Sciatic nerve (tissue), 2 donors: ENCODE results near the gene GABRE. TPM values are rescaled to one million over a fixed set of nuclear protein-coding genes. Genes with fewer than 3 reads are reported as not detected.
"Not testable (repeated sequence)": the region's sequence is repeated elsewhere in the genome, so short reads cannot be mapped to it uniquely, and the experiment has no call there.

Experiments
- ATAC-seq: fragments of 200-7000 bp; cut with Tn5 transposase; one replicate; pipeline ENCODE4 v1.9.1; 2020; ENCODE audit warnings: mild to moderate bottlenecking, moderate library complexity
- DNase-seq: peaks from one replicate; pipeline ENCODE4 v3.0.0-alpha.2; 2020; ENCODE audit warnings: low spot score
- intact Hi-C: fragments of 100-400 bp; cut with DNase I; formaldehyde crosslinking; loops from one replicate; pipeline ENCODE4 v1.14.2; 2022
- total RNA-seq: library from RNA; stranded (reverse); fragmentation: NEBNext Ultra II Directional; extraction: Animal tissue kit (Norgen Biotek cat#: 25700); gene quantifications from one replicate; pipeline ENCODE4 v1.2.1, GENCODE V29; 2021
- donor health status: DM: no; HTN: no; CAD: no.
- donor health status: DM: no; HTN: no; CAD: no.

Gene GABRE
- total RNA-seq, 1 donor from 2014 or later: 60.7 TPM

DNA sequence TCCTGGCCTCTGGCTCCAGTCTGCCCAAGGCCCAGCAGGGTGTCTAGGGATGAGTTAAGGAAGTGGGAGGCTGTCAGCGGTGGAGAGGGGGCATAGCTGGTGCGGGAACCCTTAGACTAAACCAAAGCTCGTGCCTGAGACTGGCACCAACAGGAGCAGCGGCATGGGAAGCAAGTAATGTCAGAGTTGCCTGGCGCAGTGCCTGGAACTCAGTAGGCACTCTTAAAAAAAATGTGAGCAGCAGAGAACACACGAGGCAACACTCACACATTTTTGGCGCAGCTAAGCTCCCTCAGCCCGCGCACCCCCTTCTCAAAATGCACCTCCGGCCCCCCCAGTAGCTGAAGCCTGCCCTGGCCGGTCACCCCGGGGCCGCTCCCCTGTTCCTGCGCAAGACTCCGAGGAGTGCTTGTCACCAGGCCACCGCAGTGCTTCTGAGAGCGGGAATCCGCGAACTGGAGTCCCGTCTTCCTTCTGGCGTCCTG is 583 bp downstream of the GABRE start:
- DNase-seq (peak; percentile 57), ATAC-seq (no peak)
- intact Hi-C loops: no loop called here

DNA sequence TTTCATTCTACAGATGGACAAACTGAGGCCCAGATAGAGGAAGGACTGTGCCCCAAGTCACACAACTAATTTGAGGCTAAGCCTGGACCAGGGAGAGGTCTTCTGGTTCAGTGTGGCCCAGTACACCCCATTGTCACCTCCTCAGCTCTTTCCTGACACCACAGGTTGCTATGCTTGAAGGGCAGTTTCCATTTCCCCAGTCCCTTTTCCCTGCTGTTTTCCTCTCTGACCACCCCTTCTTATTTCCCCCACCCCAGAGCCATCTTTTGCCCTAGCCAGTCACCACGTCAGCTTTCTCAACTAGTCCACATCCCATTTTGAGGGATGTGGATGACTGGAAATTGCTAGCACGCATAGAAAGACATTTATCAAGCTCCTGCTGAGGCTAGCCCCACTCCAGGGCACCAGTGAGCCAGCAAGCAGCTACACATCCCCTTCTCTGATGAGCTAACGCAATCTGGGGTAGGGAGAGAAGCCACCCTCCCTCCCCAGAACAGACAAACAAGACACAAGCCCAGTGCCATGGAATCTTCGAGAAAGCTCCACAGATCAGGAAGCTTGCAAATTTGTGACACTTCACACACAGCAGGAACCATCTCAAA is 1.3 kb downstream of the GABRE start:
- no peak for ATAC-seq
- intact Hi-C loops: no loop called here
- DNase-seq: no peak

DNA sequence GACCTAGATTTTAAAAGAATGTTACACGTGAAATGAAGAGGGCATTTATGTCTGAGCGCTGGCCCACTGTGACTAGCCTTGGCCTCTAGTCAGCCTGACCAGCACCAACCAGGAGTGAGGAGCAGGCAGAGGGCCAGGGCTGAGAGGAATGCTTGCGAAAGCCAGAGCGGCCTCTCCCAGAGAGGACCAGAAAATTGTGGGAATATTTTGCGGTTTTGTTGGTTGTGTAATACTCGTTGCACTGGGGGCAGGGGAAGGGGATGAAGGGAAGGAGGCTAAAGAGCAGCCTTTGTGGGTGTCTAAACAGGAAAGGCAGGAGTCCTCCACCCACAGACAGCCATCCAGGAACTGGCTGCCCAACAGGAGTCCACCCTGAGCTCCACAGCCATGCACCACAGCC is 3.8 kb downstream of the GABRE start:
- DNase-seq (peak; percentile 84), ATAC-seq (peak; percentile 91)
- intact Hi-C loops: no loop called here

DNA sequence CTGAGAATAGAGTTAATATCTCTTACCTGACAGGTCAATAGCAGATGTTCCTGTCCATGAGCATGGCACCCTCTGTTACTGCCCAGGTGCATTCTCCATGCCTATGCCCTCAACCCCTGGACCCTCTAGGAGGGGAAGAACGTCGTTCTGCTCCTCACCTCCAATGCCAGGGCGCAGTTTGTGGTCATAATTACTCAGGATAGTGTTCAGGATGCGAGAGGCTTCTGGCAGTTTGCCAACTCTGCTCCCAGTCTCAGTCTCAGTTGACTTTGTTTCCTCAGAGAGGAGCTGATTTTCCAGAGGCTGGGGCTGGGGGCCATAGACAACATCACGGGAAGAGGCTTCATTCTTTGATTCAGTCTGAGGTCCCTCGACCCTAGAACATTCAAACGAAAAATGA is 4.4 kb downstream of the GABRE start:
- intact Hi-C loops: no loop called here
- peak; percentile 59 for DNase-seq
- ATAC-seq: no peak

DNA sequence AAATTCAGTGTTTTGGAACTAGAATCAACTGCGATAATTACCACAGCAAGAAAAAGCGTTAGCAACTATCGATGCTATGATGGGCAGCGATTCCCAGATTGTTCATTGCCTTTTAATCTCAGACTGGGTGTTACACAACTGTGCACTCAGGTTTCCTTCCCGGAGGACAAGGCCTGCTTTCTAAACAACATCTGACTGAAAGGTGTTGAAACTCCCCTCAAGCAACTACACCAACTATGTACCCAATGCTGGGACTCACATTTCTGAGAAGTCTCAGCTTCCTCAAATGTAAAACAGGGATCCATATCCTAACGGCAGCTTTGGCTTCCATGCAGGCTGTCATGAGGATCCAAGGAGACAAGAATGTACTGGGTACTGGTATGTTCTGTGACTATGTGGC is 8.2 kb downstream of the GABRE start:
- intact Hi-C loops: no loop called here
- ATAC-seq (no peak), DNase-seq (no peak)

DNA sequence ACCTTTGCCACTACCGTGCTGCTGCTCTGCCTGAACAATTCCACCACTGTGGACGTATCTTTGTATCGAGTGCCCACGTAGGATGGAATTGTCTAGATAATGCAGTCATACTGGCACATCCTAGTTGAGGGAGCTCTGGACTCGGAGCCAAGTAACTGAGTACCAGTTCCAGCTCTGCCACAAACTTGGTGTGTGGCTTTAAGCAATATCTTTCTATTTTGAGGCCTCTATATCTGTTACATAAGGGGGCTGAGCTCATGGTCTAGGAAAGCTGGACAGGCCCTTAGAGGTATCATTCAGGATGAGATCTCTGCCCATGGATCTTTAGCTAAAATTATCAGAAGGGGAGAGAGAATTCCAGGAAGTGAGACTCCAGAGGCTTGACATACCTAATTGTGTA is 12.4 kb downstream of the GABRE start:
- ATAC-seq: no peak
- intact Hi-C loops: no loop called here
- no peak for DNase-seq

DNA sequence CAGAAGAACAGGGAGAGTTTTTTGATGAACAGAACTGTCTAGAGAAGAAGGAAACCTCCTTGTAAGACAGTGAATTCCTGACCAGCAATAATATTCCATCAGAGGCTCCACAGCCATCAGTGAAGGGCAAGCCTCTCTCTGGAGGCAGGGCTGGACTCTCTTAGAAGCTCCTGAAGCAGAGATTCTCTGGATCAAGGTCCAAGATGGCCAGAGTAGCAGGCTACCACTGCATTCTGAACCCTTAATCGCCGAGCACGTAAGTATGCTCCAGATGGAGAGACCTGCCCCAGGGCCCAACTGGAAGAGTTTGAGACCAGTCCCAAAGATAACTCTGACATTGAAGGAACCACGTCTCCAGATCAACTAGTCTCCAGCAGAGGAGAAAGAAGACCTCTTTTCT is 16.4 kb downstream of the GABRE start:
- no peak for ATAC-seq
- DNase-seq: no peak
- intact Hi-C loops: no loop called here

DNA sequence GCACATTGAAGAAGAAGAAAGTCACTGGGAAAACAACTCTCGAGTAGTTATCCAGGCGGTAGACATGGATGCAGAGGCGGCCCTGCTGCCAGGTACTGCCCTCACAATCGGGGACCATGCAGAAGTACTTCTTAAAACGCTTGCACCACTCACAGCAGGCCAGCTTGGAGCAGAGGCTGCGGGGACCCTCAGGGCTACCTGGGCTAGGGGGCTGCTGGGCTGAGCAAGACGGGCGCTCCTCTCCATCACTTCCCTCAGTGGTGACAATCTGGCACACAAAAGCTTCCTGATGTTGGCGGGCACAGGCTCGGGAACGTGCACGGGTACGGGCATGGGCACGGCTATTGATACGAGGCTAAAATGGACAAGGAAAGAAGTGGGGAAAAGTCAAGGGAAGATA is 19.7 kb downstream of the GABRE start:
- DNase-seq (no peak), ATAC-seq (no peak)
- intact Hi-C loops: no loop called here

DNA sequence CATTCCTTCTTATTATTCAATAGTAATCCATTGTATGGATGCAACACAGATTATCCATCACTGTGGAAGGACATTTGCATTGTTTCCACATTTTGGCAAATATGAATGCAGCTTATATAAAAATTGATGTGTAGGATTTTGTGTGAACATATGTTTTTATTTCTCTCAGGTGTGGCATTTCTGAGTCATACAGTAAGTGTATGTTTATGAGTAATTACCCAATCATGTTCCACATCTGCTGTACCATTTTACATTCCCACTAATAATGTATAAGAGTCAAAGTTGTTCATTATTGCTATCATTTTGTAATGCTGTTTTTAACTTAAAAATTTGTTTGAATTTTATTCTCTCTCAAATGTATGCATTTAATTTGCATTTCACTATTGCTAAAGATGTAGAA is 36.3 kb downstream of the GABRE start:
- intact Hi-C loops: no loop called here
- ATAC-seq (no peak), DNase-seq (no peak)

DNA sequence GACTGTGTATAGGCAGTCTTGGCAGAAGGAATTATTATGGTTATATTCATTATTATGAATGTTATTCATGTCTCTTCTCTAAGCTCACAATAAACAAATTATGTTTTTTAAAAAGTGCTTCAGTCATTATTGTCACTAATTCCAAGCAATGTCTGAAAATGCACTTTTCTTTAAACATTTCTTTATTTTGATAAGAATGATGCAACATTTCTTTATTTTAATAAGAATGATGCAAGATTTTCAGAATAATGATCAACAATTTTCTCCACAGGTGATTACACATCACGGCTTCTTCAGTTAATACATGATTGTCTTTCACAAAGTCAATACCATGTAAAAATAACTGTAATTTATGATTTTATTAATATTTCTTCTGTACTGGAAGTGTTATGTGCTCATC is 39.1 kb downstream of the GABRE start:
- ATAC-seq (no peak), DNase-seq (no peak)
- intact Hi-C loops: no loop called here

DNA sequence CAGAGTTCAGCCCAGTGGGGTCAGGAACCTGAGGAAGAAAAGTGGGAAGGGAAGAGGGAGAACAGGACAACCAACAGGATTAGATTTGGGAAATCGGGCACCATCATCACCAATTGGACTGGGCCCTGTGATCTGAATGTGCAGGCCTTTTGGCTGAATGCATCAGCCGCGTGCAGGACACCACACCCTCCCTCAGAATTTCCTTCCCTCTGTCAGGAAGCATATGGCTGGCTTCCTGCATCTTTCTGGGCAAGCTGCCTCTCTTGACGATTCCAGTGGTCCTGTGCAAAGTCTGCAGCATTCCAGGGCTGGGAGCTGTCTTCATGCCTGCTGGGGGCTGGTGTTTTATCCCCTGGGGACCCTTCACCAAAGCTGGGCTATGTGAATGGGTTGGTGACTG is 45.4 kb downstream of the GABRE start:
- intact Hi-C loops: no loop called here
- no peak for DNase-seq
- no peak for ATAC-seq

DNA sequence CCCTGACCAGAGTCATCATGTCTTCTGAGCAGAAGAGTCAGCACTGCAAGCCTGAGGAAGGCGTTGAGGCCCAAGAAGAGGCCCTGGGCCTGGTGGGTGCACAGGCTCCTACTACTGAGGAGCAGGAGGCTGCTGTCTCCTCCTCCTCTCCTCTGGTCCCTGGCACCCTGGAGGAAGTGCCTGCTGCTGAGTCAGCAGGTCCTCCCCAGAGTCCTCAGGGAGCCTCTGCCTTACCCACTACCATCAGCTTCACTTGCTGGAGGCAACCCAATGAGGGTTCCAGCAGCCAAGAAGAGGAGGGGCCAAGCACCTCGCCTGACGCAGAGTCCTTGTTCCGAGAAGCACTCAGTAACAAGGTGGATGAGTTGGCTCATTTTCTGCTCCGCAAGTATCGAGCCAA is 50.8 kb downstream of the GABRE start:
- ATAC-seq (no peak), DNase-seq (no peak)
- intact Hi-C loops: no loop called here

DNA sequence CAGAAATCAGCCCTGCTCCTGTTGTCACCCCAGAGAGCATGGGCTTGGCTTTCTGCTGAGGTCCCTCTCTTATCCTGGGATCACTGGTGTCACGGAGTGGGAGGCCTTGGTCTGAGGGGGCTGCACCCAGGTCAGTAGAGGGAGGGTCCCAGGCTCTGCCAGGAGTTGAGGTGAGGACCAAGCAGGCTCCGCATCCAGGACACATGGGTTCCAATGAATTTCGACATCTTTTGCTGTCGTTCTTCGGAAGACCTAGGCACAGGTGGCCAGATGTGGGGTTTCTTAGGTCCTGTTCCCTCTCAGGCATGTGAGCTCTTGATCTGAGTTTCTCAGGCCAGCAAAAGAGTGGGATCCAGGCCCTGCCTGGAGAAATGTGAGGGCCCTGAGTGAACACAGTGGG is 51.8 kb downstream of the GABRE start:
- DNase-seq (no peak), ATAC-seq (no peak)
- intact Hi-C loops: no loop called here

DNA sequence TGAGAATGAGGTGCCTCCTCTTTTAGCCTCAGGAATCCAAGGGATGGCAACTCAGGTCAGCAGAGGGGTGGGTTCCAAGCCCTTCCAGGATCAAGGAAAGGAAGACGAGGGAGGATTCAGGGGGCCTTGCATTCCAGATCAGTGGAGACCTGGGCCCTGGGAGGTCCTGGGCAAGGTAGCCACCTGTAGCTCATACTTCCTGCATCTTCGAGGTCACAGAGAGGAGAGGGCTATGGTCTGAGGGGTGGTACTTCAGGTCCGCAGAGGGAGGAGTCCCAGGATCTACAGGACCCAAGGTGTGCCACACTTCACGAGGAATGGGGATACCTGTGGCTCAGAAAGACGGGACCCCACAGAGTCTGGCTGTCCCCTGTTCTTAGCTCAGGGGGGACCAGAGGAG is 52.6 kb downstream of the GABRE start:
- DNase-seq: no peak
- intact Hi-C loops: no loop called here
- ATAC-seq: no peak

DNA sequence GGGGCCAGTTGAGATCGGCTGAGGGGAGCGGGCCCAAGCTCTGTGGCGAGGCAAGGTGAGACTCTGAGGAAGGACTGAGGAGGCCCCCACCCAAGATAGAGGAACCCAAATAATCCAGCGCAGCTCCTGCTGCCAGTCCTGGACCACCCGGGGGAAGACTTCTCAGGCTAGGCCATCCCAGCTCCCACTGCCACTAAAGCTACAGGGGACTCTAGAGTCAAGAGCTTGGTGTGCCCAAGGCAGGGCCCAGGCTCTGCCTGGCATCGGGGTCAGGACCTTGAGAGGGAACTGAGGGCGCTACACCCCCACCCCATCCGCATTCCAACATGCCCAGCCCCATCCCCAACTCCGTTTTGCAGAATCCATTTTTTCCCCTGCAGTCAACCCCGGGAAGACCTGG is 53.2 kb downstream of the GABRE start:
- DNase-seq: no peak

DNA sequence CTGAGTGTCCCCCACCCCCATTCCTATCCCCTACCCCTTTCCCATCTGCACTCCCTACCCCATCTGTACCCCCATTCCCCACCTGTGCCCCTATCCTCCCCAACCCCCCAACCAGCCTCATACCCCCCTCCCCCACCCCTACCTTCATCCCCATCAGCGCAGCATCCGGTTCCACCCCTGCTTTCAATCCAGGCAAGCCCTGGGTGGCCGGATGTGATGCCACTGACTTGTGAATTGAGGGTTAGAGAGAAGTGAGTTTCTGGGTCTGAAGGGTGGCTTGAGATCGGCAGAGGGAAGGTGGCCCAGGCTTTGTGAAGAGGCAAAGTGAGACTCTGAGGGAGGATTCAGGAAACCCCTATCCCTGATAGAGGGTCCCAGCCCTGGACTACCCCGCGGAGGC is 53.9 kb downstream of the GABRE start:
- intact Hi-C loops: no loop called here
- no peak for DNase-seq
- no peak for ATAC-seq

More for the DNA sequence above, 53.2 kb downstream of the GABRE start:
- intact Hi-C loops: no loop called here
- ATAC-seq: no peak

DNA sequence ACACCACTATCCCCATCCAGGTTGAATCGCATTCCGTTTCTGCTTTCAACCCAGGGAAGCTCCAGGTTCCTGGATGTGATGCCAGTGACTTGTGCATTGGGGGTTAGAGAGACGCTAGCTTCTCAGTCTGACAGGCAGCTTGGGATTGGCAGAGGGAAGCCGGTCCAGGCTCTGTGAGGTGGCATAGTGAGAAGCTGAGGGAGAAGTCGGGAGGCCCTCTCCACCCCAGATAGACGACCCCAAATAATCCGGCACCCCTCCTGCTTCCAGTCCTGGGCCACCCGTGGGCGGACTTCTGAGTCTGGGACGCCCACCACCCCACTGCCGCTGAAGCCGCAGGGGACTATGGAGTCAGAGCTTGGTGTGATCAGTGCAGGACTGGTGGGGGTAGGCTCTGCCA is 54.4 kb downstream of the GABRE start:
- no peak for ATAC-seq
- intact Hi-C loops: no loop called here

DNA sequence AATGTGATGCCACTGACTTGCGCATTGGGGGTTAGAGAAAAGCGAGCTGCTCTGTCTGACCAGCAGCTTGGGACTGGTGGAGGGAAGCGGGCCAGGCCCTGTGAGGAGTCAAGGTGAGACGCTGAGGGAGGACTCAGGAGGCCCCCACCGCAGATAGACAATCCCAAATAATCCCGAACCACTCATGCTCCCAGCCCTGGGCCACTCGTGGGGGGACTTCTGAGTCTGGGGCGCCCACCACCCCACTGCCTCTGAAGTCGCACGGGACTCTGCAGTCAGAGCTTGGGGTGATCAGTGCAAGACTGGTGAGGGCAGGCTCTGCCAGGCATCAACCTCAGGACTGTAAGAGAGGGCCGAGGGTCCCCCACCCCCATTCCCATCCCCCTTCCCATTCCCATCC is 54.9 kb downstream of the GABRE start:
- DNase-seq (no peak), ATAC-seq (no peak)
- intact Hi-C loops: no loop called here

More for the DNA sequence above, 54.4 kb downstream of the GABRE start:
- no peak for DNase-seq

DNA sequence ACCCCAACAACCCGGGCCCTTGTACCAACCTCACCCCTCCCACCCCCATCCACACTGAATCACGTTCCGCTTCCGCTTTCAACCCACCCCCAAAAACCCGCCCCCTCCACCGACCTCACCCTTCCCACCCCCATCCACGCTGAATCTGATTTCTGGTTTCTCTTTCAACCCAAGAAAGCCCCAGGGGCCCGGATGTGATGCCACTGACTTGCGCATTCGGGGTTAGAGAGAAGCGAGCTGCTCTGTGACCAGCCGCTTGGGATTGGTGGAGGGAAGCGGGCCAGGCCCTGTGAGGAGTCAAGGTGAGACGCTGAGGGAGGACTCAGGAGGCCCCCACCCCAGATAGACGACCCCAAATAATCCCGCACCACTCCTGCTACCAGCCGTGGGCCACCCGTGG is 55.7 kb downstream of the GABRE start:
- intact Hi-C loops, ATAC-seq, DNase-seq: not testable (repeated sequence)

DNA sequence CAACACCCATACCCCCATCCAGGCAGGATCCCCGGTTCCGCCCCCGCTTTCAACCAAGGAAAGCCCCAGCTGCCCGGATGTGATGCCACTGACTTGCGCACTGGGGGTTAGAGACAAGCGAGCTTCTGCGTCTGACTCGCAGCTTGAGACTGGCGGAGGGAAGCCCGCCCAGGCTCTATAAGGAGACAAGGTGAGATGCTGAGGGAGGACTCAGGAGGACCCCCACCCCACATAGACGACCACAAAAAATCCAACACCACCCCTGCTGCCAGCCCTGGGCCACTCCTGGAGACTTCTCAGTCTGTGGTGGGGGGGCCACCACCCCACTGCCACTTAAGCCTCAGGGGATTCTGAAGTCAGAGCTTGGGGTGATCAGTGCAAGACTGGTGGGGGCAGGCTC is 61.7 kb downstream of the GABRE start, which contains the start of gene MAGEA4:
TSS of gene MAGEA4 (plus strand) at position 110 of the 400 bp plus-strand sequence. CDS start 10,776 bp downstream, outside the sequence.
- intact Hi-C loops: no loop called here
- ATAC-seq (no peak), DNase-seq (no peak)

DNA sequence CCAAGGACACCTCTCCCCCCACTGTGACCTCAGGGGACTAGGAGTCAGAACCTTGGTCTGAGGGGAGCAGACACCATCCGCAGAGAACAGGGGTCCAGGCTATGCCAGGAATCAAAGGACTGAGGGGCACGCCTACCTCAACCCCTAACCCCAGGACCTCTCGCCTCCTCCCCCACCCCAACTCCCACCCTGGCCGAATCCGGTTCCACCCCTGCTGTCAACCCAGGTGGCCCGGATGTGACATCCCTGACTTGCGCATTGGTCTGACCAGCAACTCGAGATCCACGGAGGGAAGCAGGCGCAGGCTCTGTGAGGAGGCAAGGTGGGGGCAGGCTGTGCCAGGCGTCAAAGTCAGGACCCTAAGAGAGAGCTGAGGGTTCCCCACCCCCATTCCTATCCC is 62.3 kb downstream of the GABRE start:
- ATAC-seq (no peak), DNase-seq (no peak)
- intact Hi-C loops: no loop called here
